NCI-H2171 (cell line): ENCODE results near the gene PPP2R3A.
"Not testable (repeated sequence)": the region's sequence is repeated elsewhere in the genome, so short reads cannot be mapped to it uniquely, and the experiment has no call there.

ENCODE experiments used
- DNase-seq: peaks from one replicate; lab custom pipeline; 2025; lab: John Stamatoyannopoulos, UW

The PPP2R3A gene

GRCh38 chr3:135965506-135966270, at the start of gene PPP2R3A:
Gene PPP2R3A, plus strand, starts transcription at chr3:135965728. Its CDS starts 35,771 bp downstream, at chr3:136001499.
- peak; percentile 72 for DNase-seq

- DNase-seq, result no peak
Observed at GRCh38 chr3:135916310-135916709, 49.2 kb upstream of the PPP2R3A start.

- no peak for DNase-seq
Observed at GRCh38 chr3:135917076-135917475, 48.5 kb upstream of the PPP2R3A start.

- no peak for DNase-seq
Observed at GRCh38 chr3:135917927-135918597, 47.5 kb upstream of the PPP2R3A start.

GRCh38 chr3:135918600-135918999, 46.9 kb upstream of the PPP2R3A start:
- DNase-seq, result no peak

- DNase-seq, result no peak
Observed at GRCh38 chr3:135920275-135920674, 45.3 kb upstream of the PPP2R3A start.

- DNase-seq, result no peak
Observed at GRCh38 chr3:135922903-135923250, 42.7 kb upstream of the PPP2R3A start.

- no peak for DNase-seq
Observed at GRCh38 chr3:135924506-135924905, 41.0 kb upstream of the PPP2R3A start.

GRCh38 chr3:135926664-135927063, 38.9 kb upstream of the PPP2R3A start:
- DNase-seq, result no peak

- DNase-seq, result no peak
Observed at GRCh38 chr3:135927155-135927554, 38.4 kb upstream of the PPP2R3A start.

- no peak for DNase-seq
Observed at GRCh38 chr3:135929670-135930069, 35.9 kb upstream of the PPP2R3A start.

GRCh38 chr3:135930255-135930654, 35.3 kb upstream of the PPP2R3A start:
- DNase-seq, result no peak

GRCh38 chr3:135935171-135935570, 30.4 kb upstream of the PPP2R3A start:
- not testable (repeated sequence) for DNase-seq

GRCh38 chr3:135937766-135938165, 27.8 kb upstream of the PPP2R3A start:
- DNase-seq, result not testable (repeated sequence)

- DNase-seq, result peak; percentile 64
Observed at GRCh38 chr3:135944831-135945230, 20.7 kb upstream of the PPP2R3A start.

GRCh38 chr3:135950941-135951340, 14.6 kb upstream of the PPP2R3A start:
- no peak for DNase-seq

- no peak for DNase-seq
Observed at GRCh38 chr3:135964160-135964955, 1.2 kb upstream of the PPP2R3A start.

- DNase-seq, result no peak
Observed at GRCh38 chr3:135965129-135965505, 411 bp upstream of the PPP2R3A start.

- DNase-seq, result peak; percentile 20
Observed at GRCh38 chr3:135966271-135966961, 888 bp downstream of the PPP2R3A start.

- no peak for DNase-seq
Observed at GRCh38 chr3:135966962-135967274, 1.4 kb downstream of the PPP2R3A start.

GRCh38 chr3:135967867-135968266, 2.3 kb downstream of the PPP2R3A start:
- no peak for DNase-seq

GRCh38 chr3:135970506-135971116, 5.1 kb downstream of the PPP2R3A start:
- no peak for DNase-seq
